ENCODE results near the gene LDLRAD4. TPM values are rescaled to one million over a fixed set of nuclear protein-coding genes. Genes with fewer than 3 reads are reported as not detected.

Gene LDLRAD4
- total and polyA plus RNA-seq, 9 of the 15 experiments (the other 6 are each of a cell fraction or from before 2014, with no cell fraction given), result 0.01 TPM; not detected in 8

- BruUV-seq (replicated peaks), result no TSS peak
- Histone ChIP-seq H3K4me1 (replicated peaks in 1 of 2; ENCODE audit: control insufficient read depth in 2 of 2, insufficient read depth in 2 of 2, low read length in 2 of 2) (no peaks in the 10 kb centered on the region), H3K27me3 (ENCODE audit: control insufficient read depth in 2 of 2, insufficient read depth in 2 of 2, low read length in 2 of 2) (peaks cover 11 to 40% of the 10 kb centered on the region in 2 experiments), H3K4me2 (ENCODE audit: insufficient read depth, low read length) (no peak overlapping the region), H4K20me1 (replicated peaks; ENCODE audit: control insufficient read depth, insufficient read depth, low read length) (no peaks in the 10 kb centered on the region; the same call in 1 of the 2 replicates), H3K4me3 (no peak overlapping the region), H3K36me3 (ENCODE audit: control insufficient read depth, insufficient read depth, low read length) (no peaks in the 10 kb centered on the region), H3K9me1 (ENCODE audit: control insufficient read depth, insufficient read depth, low read length) (no peaks in the 10 kb centered on the region), H3K27ac (ENCODE audit: extremely low read depth, low read depth, low read length) (no peak overlapping the region), H3K9me3 (replicated peaks; ENCODE audit: control insufficient read depth, insufficient read depth, low read depth, low read length) (no peaks in the 10 kb centered on the region), H2AFZ (ENCODE audit: low read depth, low read length) (no peak overlapping the region), H3K9ac (ENCODE audit: insufficient read depth in 1 of 2, low read depth in 2 of 2, low read length in 2 of 2) (no peak overlapping the region), H3K79me2 (ENCODE audit: control insufficient read depth, insufficient read depth, low read length) (no peaks in the 10 kb centered on the region)
- no peak for ATAC-seq
- no peak for DNase-seq (ENCODE audit: extremely low read depth in 1 of 4, low spot score in 3 of 4)
- ChIA-PET CTCF (ENCODE audit: low intra/inter-chr PET ratio) (no interaction called here), POLR2A (interaction anchor here (0.7 kb wide), 1 partner anchor 36 kb away, joined by 3 read pairs; no protein-coding TSS in a partner anchor)
- intact Hi-C loops (cut with micrococcal nuclease), result no loop called here
- 0% methylated on average over 2 of the region's 2 CpGs for WGBS (ENCODE audit: insufficient coverage, low coverage, missing lambda C conversion rate)
- in situ Hi-C loops (cut with MboI), result no loop called here
- FAIRE-seq, result no peak
- TF ChIP-seq ZBTB34 (CRISPR knock-in tag; IDR thresholded peaks at IDR 0.05), result no peak
- TF ChIP-seq YBX1 (IDR thresholded peaks at IDR 0.05), result no peak
- no peak for TF ChIP-seq TOE1 (IDR thresholded peaks at IDR 0.05; ENCODE audit: borderline replicate concordance)
- no peak for TF ChIP-seq TOE1 (CRISPR knock-in tag; IDR thresholded peaks at IDR 0.05; ENCODE audit: borderline replicate concordance, low read depth)
- TF ChIP-seq NFE2L1 (tag; IDR thresholded peaks at IDR 0.05; ENCODE audit: borderline replicate concordance, low read depth), result no peak
- no peak for TF ChIP-seq MLLT1 (IDR thresholded peaks at IDR 0.05)
- TF ChIP-seq ZNF609 (CRISPR knock-in tag; IDR thresholded peaks at IDR 0.05; ENCODE audit: borderline replicate concordance), result no peak
- no peak for TF ChIP-seq RNF2 (IDR thresholded peaks at IDR 0.05)
- TF ChIP-seq CGGBP1 (CRISPR knock-in tag; IDR thresholded peaks at IDR 0.05), result no peak
- no peak for TF ChIP-seq AFF4 (CRISPR knock-in tag; IDR thresholded peaks at IDR 0.05)
These were observed 162.1 kb downstream of the LDLRAD4 start for GRCh38 chr18:13380691-13381070.

Data from K562 (cell line).